Panc1 (cell line): ENCODE measurements around the gene FAM236D. TPM values are rescaled to one million over a fixed set of nuclear protein-coding genes. Genes with fewer than 3 reads are reported as not detected.
A peak's percentile ranks its signal among the peaks of the same experiment; 100 is the strongest.
"Not testable (repeated sequence)": the region's sequence is repeated elsewhere in the genome, so short reads cannot be mapped to it uniquely, and the experiment has no call there.

Experiments
- ATAC-seq: fragments of 200-7000 bp; cut with Tn5 transposase; 2 replicates; pipeline ENCODE4 v1.9.1; 2020; ENCODE audit warnings: mild to moderate bottlenecking, moderate library complexity
- BruUV-seq: library from RNA; stranded (reverse); fragments of 400-500 nt; replicated peaks from 2 replicates; lab custom pipeline; 2021; lab: Mats Ljungman, UMichigan
- CTCF ChIA-PET: fragments of 300-600 bp; sonication (Branson Sonifier 250); formaldehyde crosslinking; loops from one replicate; lab custom pipeline; 2022; ENCODE audit warnings: antibody characterized with exemption; lab: Charles Lee
- POLR2A ChIA-PET: fragments of 300-600 bp; sonication (Branson Sonifier 250); formaldehyde crosslinking; loops from one replicate; lab custom pipeline; 2022; ENCODE audit warnings: antibody characterized with exemption; lab: Charles Lee
- DNase-seq: peaks from one replicate; pipeline ENCODE4 v3.0.0-alpha.2; 2010; ENCODE audit warnings: low read depth, low spot score
- H3K27ac ChIP-seq: 2 replicates; pipeline ENCODE4 v1.5.1; 2011; ENCODE audit warnings: mild to moderate bottlenecking, low read length, inconsistent platforms
- H3K27me3 ChIP-seq: fragments of 200-500 bp; sonication (Bioruptor generic); 2 replicates; pipeline ENCODE4 v1.6.0; 2014; ENCODE audit warnings: low read length, inconsistent platforms; ENCODE audit not compliant: control insufficient read depth, insufficient read depth
- H3K36me3 ChIP-seq: fragments of 200-500 bp; sonication (Bioruptor generic); 2 replicates; pipeline ENCODE4 v1.5.1; 2014; ENCODE audit warnings: inconsistent platforms, mild to moderate bottlenecking, low read length, moderate library complexity; ENCODE audit not compliant: control insufficient read depth, insufficient read depth
- H3K4me1 ChIP-seq: 2 replicates; pipeline ENCODE4 v1.5.1; 2011; ENCODE audit warnings: inconsistent platforms, mild to moderate bottlenecking, low read length, moderate library complexity; ENCODE audit not compliant: control insufficient read depth, insufficient read depth
- H3K4me3 ChIP-seq, 2 experiments: 2 replicates each; pipeline ENCODE4 v1.5.1; 2011 to 2012; ENCODE audit warnings: low read depth in 2 of 2, low read length in 2 of 2, mild to moderate bottlenecking in 2 of 2, inconsistent platforms in 1 of 2, moderate library complexity in 1 of 2
- H3K9me3 ChIP-seq: fragments of 200-500 bp; sonication (Bioruptor generic); 2 replicates; pipeline ENCODE4 v1.5.1; 2014; ENCODE audit warnings: low read depth, mild to moderate bottlenecking, inconsistent platforms, low read length, moderate library complexity; ENCODE audit not compliant: control insufficient read depth, insufficient read depth
- in situ Hi-C: cut with HindIII; loops from 2 replicates; pipeline ENCODE4 v1.10.0; 2016; ENCODE audit warnings: low sequenced_read_pairs, low pct_unique_long_range_greater_than_20kb
- intact Hi-C: fragments of 100-400 bp; cut with micrococcal nuclease; formaldehyde crosslinking; loops from one replicate; pipeline ENCODE4 v1.10.0; 2022; ENCODE audit not compliant: unreplicated experiment
- total RNA-seq: library from RNA; stranded (reverse); gene quantifications from one replicate; pipeline ENCODE4 v1.2.1, GENCODE V29; 2021; ENCODE audit not compliant: unreplicated experiment

The FAM236D gene
- total RNA-seq, 1 experiment from 2014 or later, result not detected

GRCh38 chrX:72782560-72782959 is 25.4 kb downstream of the FAM236D start, which contains the start of gene FAM236B:
TSS of gene FAM236B (minus strand) at chrX:72782660. CDS start at chrX:72782560, 100 bp downstream.
- CTCF ChIA-PET, in situ Hi-C loops, BruUV-seq: not testable (repeated sequence)

GRCh38 chrX:72778146-72778545 is 29.9 kb downstream of the FAM236D start:
- intact Hi-C loops, H3K27me3 ChIP-seq, H3K36me3 ChIP-seq, H3K4me1 ChIP-seq, ATAC-seq, in situ Hi-C loops, BruUV-seq, POLR2A ChIA-PET, H3K9me3 ChIP-seq, DNase-seq, H3K27ac ChIP-seq, H3K4me3 ChIP-seq, CTCF ChIA-PET: not testable (repeated sequence)

More at GRCh38 chrX:72782560-72782959, 25.4 kb downstream of the FAM236D start, which contains the start of gene FAM236B:
- H3K27me3 ChIP-seq, ATAC-seq, intact Hi-C loops, POLR2A ChIA-PET, H3K4me3 ChIP-seq, H3K9me3 ChIP-seq, H3K27ac ChIP-seq, H3K4me1 ChIP-seq, H3K36me3 ChIP-seq, DNase-seq: not testable (repeated sequence)

GRCh38 chrX:72777467-72777790 is 30.6 kb downstream of the FAM236D start:
- in situ Hi-C loops, H3K36me3 ChIP-seq, intact Hi-C loops, H3K27me3 ChIP-seq, H3K27ac ChIP-seq, H3K4me1 ChIP-seq, DNase-seq, BruUV-seq, H3K4me3 ChIP-seq, H3K9me3 ChIP-seq, CTCF ChIA-PET, POLR2A ChIA-PET: not testable (repeated sequence)
- 0 out of 2 replicates have a peak, but pooled peaks have one; percentile 52 for ATAC-seq

DNA sequence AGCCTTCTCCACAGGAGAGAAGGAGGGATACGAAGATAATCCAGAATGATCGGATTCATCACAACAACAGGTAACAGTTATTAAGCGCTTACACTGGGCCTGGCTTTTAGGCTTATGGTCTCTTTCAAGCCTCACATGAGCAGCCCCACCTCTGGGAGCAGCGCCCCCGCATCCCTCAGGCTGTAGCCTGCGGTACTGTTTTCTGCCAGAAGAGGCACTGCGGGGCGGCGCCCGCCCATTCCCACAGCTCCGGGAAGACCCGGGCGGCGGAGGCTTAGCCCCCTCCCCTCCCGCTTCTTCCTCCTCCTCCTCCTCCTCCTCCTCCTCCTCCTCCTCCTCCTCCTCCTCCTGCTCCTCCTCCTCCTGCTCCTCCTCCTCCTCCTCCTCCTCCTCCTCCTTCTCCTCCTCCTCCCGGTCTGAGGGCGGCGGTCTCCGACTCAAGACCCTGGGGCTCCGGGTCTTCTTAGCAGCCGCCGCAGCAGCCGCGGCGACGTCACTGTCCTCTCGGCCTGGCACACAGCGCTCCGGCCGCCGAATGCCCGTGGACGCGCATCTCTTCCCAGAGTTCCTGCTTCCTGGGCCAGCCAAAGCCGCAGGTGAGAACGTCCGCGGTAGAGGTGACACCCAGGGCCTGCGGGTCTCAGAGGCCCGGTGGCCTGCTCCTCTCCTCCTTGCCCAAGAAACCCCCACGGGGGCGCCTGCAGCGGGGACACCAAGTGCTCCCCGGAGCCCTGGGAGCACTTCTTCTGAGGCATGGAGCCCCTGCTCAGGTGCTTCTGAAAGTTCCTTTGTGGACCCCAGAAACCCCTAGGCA is 31.1 kb downstream of the FAM236D start, which contains the start of gene DMRTC1B:
DMRTC1B (plus strand) TSS at position 238 of the 814 bp plus-strand sequence. CDS start 68,246 bp downstream, outside the sequence.
- POLR2A ChIA-PET, BruUV-seq: not testable (repeated sequence)
- peak; percentile 86 for ATAC-seq

DNA sequence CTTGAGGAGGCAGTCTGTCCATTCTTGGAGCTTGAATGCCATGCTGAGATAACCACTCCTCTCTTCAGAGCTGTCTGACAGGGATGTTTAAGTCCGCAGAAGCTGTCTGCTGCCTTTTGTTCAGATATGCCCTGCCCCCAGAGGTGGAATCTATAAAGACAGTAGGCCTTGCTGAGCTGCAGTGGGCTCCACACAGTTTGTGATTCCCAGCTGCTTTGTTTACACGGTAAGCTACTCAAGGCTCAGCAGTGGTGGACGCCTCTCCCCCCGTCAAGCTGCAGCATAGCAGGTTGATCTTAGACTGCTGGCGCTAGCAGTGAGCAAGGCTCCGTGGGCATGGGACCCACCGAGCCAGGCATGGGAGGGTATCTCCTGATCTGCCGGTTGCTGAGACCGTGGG is 47.6 kb downstream of the FAM236D start:
- H3K27ac ChIP-seq, in situ Hi-C loops, BruUV-seq, POLR2A ChIA-PET, H3K27me3 ChIP-seq, DNase-seq, CTCF ChIA-PET, intact Hi-C loops, H3K4me3 ChIP-seq, H3K4me1 ChIP-seq, ATAC-seq, H3K9me3 ChIP-seq, H3K36me3 ChIP-seq: not testable (repeated sequence)

More for the DNA sequence above, 31.1 kb downstream of the FAM236D start, which contains the start of gene DMRTC1B:
- H3K4me3 ChIP-seq, DNase-seq, H3K9me3 ChIP-seq, intact Hi-C loops, CTCF ChIA-PET, H3K27me3 ChIP-seq, H3K27ac ChIP-seq, in situ Hi-C loops, H3K36me3 ChIP-seq, H3K4me1 ChIP-seq: not testable (repeated sequence)

Other genes starting within 250 kb of the FAM236D start
- gene HDAC8, start 235.4 kb downstream of the FAM236D start, total RNA-seq, result 33.5 TPM
- 28.6 TPM for gene PHKA1, start 93.9 kb downstream of the FAM236D start, total RNA-seq
- gene DMRTC1B, start 31.3 kb downstream of the FAM236D start, total RNA-seq, result not detected
- gene FAM236B, start 25.6 kb downstream of the FAM236D start, total RNA-seq, result not detected
- gene FAM236C, start 104.4 kb upstream of the FAM236D start, total RNA-seq, result not detected
- gene FAM236A, start 130.0 kb upstream of the FAM236D start, total RNA-seq, result not detected
- 0.31 TPM for gene DMRTC1, start 135.6 kb upstream of the FAM236D start, total RNA-seq
- gene PABPC1L2B, start 194.7 kb upstream of the FAM236D start, total RNA-seq, result not detected